H1 (cell line): ENCODE data around the gene PEX12.
"Not testable (repeated sequence)": the region's sequence is repeated elsewhere in the genome, so short reads cannot be mapped to it uniquely, and the experiment has no call there.

Experiments
- EZH2 ChIP-seq: fragments of 200-600 bp; sonication (generic); IDR thresholded peaks from 2 replicates; pipeline ENCODE4 v1.7.1; 2012; ENCODE audit warnings: low read depth, mild to moderate bottlenecking, moderate library complexity, low read length, inconsistent platforms; ENCODE audit not compliant: severe bottlenecking
- NANOG ChIP-seq: IDR thresholded peaks from 2 replicates; pipeline ENCODE4 v1.6.1; 2011; ENCODE audit warnings: low read length, low read depth, mild to moderate bottlenecking, inconsistent platforms; ENCODE audit not compliant: insufficient read depth, poor library complexity, severe bottlenecking
- POU5F1 ChIP-seq: IDR thresholded peaks from 2 replicates; pipeline ENCODE4 v1.6.1; 2011; ENCODE audit warnings: low read depth, mild to moderate bottlenecking, low read length, moderate library complexity

DNA sequence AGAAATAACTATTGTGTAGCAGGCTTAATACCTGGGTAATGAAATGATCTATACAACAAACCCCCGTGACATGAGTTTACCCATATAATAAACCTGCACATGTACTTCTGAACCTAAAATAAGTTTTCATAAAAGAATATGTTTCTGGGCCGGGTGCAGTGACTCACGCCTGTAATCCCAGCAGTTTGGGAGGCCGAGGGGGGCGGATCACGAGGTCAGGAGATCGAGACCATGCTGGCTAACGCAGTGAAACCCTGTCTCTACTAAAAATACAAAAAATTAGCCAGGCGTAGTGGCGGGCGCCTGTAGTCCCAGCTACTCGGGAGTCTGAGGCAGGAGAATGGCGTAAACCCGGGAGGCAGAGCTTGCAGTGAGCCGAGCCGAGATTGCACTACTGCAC is 15.2 kb downstream of the PEX12 start:
- TF ChIP-seq EZH2, NANOG, POU5F1: not testable (repeated sequence)
